CD4-positive, CD25-positive, alpha-beta regulatory T cell (primary cell): ENCODE measurements around the gene TNK2. TPM values are rescaled to one million over a fixed set of nuclear protein-coding genes. Genes with fewer than 3 reads are reported as not detected.
"Not testable (repeated sequence)": the region's sequence is repeated elsewhere in the genome, so short reads cannot be mapped to it uniquely, and the experiment has no call there.

Experiments used
- ATAC-seq, 2 donors: fragments of 150-1000 bp; cut with Tn5 transposase; one replicate each; pipeline ENCODE4 v1.10.0; 2021; ENCODE audit warnings: low read depth in 2 of 2, moderate number of reproducible peaks in 2 of 2, moderate library complexity in 1 of 2
- DNase-seq, 3 donors: peaks; one replicate each; pipeline versions ENCODE4 v3.0.0 to v3.0.0-alpha.2; 2012 to 2022; ENCODE audit warnings: mixed read lengths in 1 of 3
- H3K27ac ChIP-seq: one replicate; pipeline ENCODE4 v1.7.0; 2013; ENCODE audit warnings: mild to moderate bottlenecking, low read length; ENCODE audit not compliant: insufficient read depth, poor library complexity, severe bottlenecking
- H3K27me3 ChIP-seq: one replicate; pipeline ENCODE4 v1.7.0; 2013; ENCODE audit warnings: low read length; ENCODE audit not compliant: control insufficient read depth, insufficient read depth
- H3K36me3 ChIP-seq: one replicate; pipeline ENCODE4 v1.7.0; 2013; ENCODE audit warnings: mild to moderate bottlenecking, low read length, moderate library complexity; ENCODE audit not compliant: control insufficient read depth, insufficient read depth
- H3K4me1 ChIP-seq: 2 replicates; pipeline ENCODE4 v1.7.0; 2013; ENCODE audit warnings: mild to moderate bottlenecking, low read length; ENCODE audit not compliant: insufficient read depth, control insufficient read depth, poor library complexity, severe bottlenecking
- H3K4me3 ChIP-seq: one replicate; pipeline ENCODE4 v1.7.0; 2013; ENCODE audit warnings: low read depth, mild to moderate bottlenecking, low read length, moderate library complexity
- H3K9me3 ChIP-seq, 2 experiments: 1 replicate in 1 of 2; 2 replicates in 1 of 2; pipeline ENCODE4 v1.7.0; 2013; ENCODE audit warnings: low read length in 2 of 2, mild to moderate bottlenecking in 1 of 2, moderate library complexity in 1 of 2; ENCODE audit not compliant: control insufficient read depth in 2 of 2
- H3K27ac Mint-ChIP-seq, 3 donors: one replicate each; pipeline ENCODE4 v1.8.0; 2020 to 2022; ENCODE audit warnings: mild to moderate bottlenecking in 3 of 3, mixed read lengths in 3 of 3, moderate library complexity in 2 of 3
- H3K27me3 Mint-ChIP-seq: one replicate; pipeline ENCODE4 v1.8.0; 2022; ENCODE audit warnings: mild to moderate bottlenecking, mixed read lengths
- H3K36me3 Mint-ChIP-seq: one replicate; pipeline ENCODE4 v1.8.0; 2020; ENCODE audit warnings: mixed read lengths
- H3K4me1 Mint-ChIP-seq, 4 donors: one replicate each; pipeline ENCODE4 v1.8.0; 2020 to 2022; ENCODE audit warnings: mixed read lengths in 4 of 4, mild to moderate bottlenecking in 1 of 4
- H3K4me3 Mint-ChIP-seq, 4 donors: one replicate each; pipeline ENCODE4 v1.8.0; 2020 to 2022; ENCODE audit warnings: mild to moderate bottlenecking in 4 of 4, mixed read lengths in 4 of 4, moderate library complexity in 3 of 4
- H3K9me3 Mint-ChIP-seq, 7 donors: one replicate each; pipeline ENCODE4 v1.8.0; 2020 to 2022; ENCODE audit warnings: mixed read lengths in 7 of 7, mild to moderate bottlenecking in 3 of 7, moderate library complexity in 2 of 7
- polyA plus RNA-seq, 4 donors: library from polyadenylated mRNA; unstranded; fragments of 300-500 nt; fragmentation: Illumina TruSeq; gene quantifications; one replicate each; pipeline ENCODE4 v1.2.3, GENCODE V29; 2021
- total RNA-seq: library from RNA; stranded (reverse); gene quantifications from one replicate; pipeline ENCODE4 v1.2.3, GENCODE V29; 2022

The TNK2 gene
- total RNA-seq: 139 TPM
- 1 to 10 TPM in 3 of 4 donors, under 1 TPM in 1; 0.93 to 2.5 (median 1.7) TPM for polyA plus RNA-seq

DNA sequence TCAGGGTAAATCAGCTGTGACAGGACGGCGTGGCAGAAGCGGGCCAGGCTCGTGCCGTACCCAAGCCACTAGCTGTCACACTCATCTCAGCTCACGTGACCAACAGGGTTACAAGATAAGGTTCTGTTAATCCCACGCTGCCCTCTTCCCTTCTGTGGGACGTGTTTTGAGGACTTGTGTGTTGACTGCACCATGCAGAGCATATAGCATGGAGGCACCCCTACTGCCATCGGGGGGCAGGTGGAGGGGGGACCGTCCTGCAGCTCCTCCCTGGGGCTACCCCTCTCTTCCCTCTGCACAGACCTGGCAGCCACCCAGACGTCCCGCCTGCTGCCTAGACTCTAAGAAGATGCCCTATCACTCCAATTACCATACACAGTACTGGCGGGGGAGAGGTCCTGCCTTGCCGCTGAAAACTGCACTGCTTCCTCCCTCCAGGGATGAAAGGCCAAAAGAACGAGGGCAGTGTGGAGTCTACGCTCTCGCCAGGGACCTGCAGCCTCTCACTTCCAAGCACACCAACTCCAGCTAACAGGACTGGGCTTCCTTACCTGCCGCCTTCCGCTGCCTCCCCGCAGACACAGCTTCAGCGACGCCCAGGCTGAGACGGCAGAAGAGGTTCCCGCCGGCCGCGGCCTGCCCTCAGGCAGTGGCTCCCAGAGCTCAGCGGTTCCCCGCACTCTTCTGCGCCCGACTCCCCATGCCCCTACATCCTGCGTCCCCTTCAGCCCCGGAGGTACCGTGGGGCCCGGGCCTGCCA is at the start of gene TNK2:
Gene TNK2, minus strand, starts transcription at position 618 of the 760 bp plus-strand sequence. CDS start 19,963 bp downstream, outside the sequence.
- no peaks in the 10 kb centered on the region for H3K27me3 ChIP-seq
- no peaks in the 10 kb centered on the region for H3K27me3 Mint-ChIP-seq
- H3K9me3 Mint-ChIP-seq: no peaks in the 10 kb centered on the region
- peak within 1 kb of the TSS; percentile 95 for H3K27ac ChIP-seq
- peaks cover 4% of the 10 kb centered on the region for H3K36me3 Mint-ChIP-seq
- peak within 1 kb of the TSS; percentile 98 to 100 (median 99) for H3K27ac Mint-ChIP-seq
- no peaks in the 10 kb centered on the region for H3K36me3 ChIP-seq
- DNase-seq (peak; percentile 30 to 76 (median 55)), ATAC-seq (peak; percentile 31 to 32)
- H3K4me1 ChIP-seq: peaks cover 50% of the 10 kb centered on the region
- H3K4me3 ChIP-seq: peak within 1 kb of the TSS; percentile 85
- H3K4me3 Mint-ChIP-seq: peak within 1 kb of the TSS; percentile 96 to 98 (median 98)
- no peaks in the 10 kb centered on the region for H3K9me3 ChIP-seq
- H3K4me1 Mint-ChIP-seq: peaks cover 21 to 61% (median 37%) of the 10 kb centered on the region in 4 donors

DNA sequence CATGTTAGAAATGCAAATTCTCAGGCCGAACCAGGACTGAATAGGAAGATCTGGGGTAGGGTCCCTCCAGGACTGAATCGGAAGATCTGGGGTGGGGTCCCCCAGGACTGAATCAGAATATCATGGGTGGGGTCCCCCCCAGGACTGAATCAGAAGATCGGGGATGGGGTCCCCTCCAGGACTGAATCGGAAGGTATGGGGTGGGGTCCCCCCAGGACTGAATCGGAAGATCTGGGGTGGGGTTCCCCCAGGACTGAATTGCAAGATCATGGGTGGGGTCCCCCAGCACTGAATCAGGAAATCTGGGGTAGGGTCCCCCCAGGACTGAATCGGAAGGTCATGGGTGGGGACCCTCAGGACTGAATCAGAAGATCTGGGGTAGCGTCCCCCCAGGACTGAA is 48.2 kb upstream of the TNK2 start:
- H3K27ac Mint-ChIP-seq: no peak overlapping the region
- ATAC-seq: no peak
- H3K27me3 ChIP-seq: no peaks in the 10 kb centered on the region
- H3K4me1 Mint-ChIP-seq: peaks cover 0 to 16% (median 6%) of the 10 kb centered on the region in 4 donors
- no peaks in the 10 kb centered on the region for H3K9me3 Mint-ChIP-seq
- no peak overlapping the region for H3K4me3 ChIP-seq
- no peak overlapping the region for H3K27ac ChIP-seq
- H3K36me3 Mint-ChIP-seq: peaks cover 7% of the 10 kb centered on the region
- no peaks in the 10 kb centered on the region for H3K27me3 Mint-ChIP-seq
- no peaks in the 10 kb centered on the region for H3K9me3 ChIP-seq
- peak overlapping the region in 1 of 4 donors; percentile 63 for H3K4me3 Mint-ChIP-seq
- no peak for DNase-seq
- peaks cover 4% of the 10 kb centered on the region for H3K36me3 ChIP-seq
- no peaks in the 10 kb centered on the region for H3K4me1 ChIP-seq

DNA sequence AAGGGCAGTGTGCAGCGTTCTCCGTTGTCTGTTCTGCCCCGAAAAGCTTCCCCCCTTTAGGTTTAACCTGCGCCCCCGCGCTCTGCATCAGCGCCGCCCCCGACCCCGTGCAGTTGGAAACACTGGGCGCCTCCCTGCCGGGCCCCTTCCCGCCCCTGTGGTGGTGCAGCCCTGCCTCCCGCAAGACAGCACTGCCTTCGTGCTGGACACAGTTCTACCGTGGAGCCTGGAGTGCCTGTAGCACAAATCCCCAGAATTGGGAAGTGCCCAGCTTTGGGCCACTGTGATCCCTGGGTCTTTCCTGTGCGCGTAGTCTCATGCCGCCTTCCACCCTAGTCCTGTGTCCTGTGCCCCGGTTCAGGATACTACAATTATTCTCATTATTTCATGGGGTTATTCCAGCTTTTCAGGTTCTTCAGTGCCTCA is 47.1 kb upstream of the TNK2 start:
- H3K36me3 Mint-ChIP-seq: not testable (repeated sequence)

DNA sequence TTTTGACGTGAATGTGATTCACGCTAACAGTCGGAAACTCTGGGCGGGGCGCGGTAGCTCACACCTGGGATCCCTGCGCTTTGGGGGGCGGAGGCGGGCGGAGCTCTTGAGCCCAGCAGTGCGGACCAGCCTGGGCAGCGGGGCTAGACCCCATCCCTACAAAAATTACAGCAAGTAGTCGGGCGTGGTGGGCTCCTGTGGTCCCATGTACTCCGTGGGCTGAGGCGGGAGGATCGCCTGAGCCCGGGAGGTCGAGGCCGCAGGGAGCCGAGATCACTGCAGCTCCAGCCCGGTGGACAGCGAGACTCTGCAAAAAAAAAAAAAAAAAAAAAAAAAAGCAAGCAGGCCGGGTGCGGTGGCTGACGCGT is 46.4 kb upstream of the TNK2 start:
- H3K4me1 ChIP-seq, H3K9me3 ChIP-seq, H3K4me3 ChIP-seq, H3K27ac ChIP-seq, H3K27me3 Mint-ChIP-seq, H3K36me3 ChIP-seq, H3K9me3 Mint-ChIP-seq, H3K36me3 Mint-ChIP-seq, DNase-seq, H3K27me3 ChIP-seq: not testable (repeated sequence)
- peak overlapping the region in 2 of 3 donors; percentile 42 to 71 for H3K27ac Mint-ChIP-seq
- peaks cover 0 to 29% (median 10%) of the 10 kb centered on the region in 4 donors for H3K4me1 Mint-ChIP-seq
- peak; percentile 40 for ATAC-seq
- H3K4me3 Mint-ChIP-seq: peak overlapping the region; percentile 76 to 86 (median 80)

More for the DNA sequence above, 47.1 kb upstream of the TNK2 start:
- Mint-ChIP-seq H3K27ac (peak overlapping the region; percentile 69 to 89 (median 72)), H3K4me3 (peak overlapping the region; percentile 77 to 88 (median 82)), H3K4me1 (peaks cover 0 to 24% (median 10%) of the 10 kb centered on the region in 4 donors)
- not testable (repeated sequence) for H3K27me3 Mint-ChIP-seq, H3K4me1 ChIP-seq, H3K9me3 ChIP-seq, ATAC-seq, H3K27ac ChIP-seq, H3K4me3 ChIP-seq, H3K36me3 ChIP-seq, H3K9me3 Mint-ChIP-seq, H3K27me3 ChIP-seq
- DNase-seq: peak in 1 of 3 donors; percentile 39

DNA sequence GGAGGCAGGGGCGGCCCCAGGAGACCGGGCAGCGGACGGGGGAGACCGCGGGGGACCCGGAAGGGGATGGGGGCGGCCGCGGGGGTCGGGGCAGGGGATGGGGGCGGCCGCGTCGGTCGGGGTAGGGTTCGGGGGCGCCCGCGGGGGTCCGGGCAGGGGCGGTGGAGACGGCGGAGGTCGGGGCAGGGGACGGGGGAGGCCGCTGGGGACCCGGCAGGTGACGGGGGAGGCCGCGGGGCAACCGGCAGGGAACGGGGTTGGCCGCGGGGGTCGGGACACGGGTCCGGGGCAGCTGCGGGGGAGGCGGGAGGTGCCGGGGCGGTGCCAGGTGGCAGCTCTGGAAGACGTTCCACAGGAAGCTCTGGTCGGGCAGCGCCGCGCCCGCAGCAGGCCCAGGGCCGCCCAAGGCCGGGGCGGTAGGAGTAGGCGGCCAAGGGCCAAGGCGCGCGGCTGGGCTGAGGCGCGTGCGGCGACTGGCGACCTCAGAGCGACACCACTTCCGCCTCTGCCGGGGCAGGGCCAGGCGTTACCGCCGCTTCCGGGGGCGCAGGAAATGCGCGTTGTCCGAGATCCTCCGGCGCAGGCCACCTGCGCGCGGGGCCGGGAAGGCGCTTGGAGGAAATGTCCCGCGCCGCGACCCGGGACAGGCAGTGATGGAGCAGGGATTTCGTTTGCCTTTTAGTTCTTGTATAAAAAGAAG is 45.9 kb upstream of the TNK2 start:
- H3K27me3 ChIP-seq, H3K36me3 ChIP-seq, H3K27me3 Mint-ChIP-seq, H3K9me3 ChIP-seq, H3K4me3 ChIP-seq, H3K36me3 Mint-ChIP-seq, H3K4me1 ChIP-seq, H3K9me3 Mint-ChIP-seq, H3K27ac ChIP-seq: not testable (repeated sequence)
- peak; percentile 91 to 95 for ATAC-seq
- H3K4me1 Mint-ChIP-seq: peaks cover 0 to 29% (median 10%) of the 10 kb centered on the region in 4 donors
- H3K27ac Mint-ChIP-seq: peak overlapping the region in 1 of 3 donors; percentile 71
- DNase-seq: peak; percentile 61 to 82 (median 67)
- peak overlapping the region; percentile 76 to 86 (median 80) for H3K4me3 Mint-ChIP-seq

DNA sequence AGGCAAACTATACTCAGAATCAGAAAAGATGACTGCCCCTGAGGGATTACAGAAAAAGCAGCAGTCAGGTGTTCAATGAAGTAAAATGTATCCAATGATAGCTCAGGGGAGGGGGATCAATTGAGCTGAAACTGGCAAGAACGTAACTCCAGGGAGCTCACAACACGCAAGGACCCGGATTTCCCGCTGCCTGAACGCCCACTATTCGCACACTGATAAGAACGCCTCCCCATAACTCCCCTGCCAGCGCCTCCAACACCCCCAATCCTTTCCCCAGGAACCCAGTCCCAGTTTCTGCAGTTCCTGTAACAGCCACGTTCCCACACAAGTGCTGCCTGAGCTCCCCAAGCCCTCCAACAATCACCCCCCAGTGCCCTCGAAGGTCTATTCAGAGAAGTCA is 44.2 kb upstream of the TNK2 start:
- H3K27me3 Mint-ChIP-seq, H3K27ac ChIP-seq, ATAC-seq, DNase-seq, H3K4me1 ChIP-seq, H3K9me3 Mint-ChIP-seq, H3K27me3 ChIP-seq, H3K36me3 Mint-ChIP-seq, H3K4me3 ChIP-seq, H3K9me3 ChIP-seq, H3K36me3 ChIP-seq, H3K27ac Mint-ChIP-seq: not testable (repeated sequence)
- Mint-ChIP-seq H3K4me3 (peak overlapping the region in 2 of 4 donors; percentile 41 to 50), H3K4me1 (peaks cover 0 to 26% (median 10%) of the 10 kb centered on the region in 4 donors)

DNA sequence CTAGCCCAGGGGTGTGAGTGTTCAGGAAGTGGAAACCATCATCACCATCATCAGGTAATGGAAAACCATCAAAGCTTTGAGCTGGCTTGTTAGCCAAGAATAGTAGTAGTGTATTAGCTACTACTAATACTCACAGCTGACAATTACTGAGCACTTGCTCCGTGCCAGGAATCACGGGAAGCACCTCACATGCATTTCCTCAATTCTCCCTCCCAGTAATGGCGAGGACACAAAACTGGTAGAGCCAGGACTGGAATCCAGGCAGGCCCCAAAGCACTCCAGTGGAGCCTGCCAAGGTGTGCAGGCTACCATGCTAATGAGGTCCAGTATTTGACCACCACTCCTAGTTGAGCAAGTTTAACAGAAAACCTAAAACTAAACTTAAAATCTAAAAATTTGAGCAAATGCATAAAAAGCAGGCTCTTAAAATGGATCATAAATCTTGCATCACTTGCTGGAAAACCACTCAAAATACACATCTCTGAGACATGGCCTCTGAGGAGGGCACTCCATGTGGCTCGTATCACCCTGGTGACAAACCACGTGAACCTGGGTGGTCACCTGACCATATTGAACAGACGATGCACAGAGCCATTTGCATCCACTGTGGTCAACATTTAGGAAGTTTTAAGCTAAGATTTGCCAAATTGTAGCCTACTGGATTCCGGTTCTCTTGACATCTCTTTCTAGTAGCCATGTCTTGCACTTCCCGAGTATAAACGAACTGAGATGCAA is 43.3 kb upstream of the TNK2 start:
- H3K36me3 ChIP-seq, H3K4me3 ChIP-seq, H3K9me3 ChIP-seq, H3K27me3 Mint-ChIP-seq, H3K27me3 ChIP-seq, DNase-seq, H3K36me3 Mint-ChIP-seq, H3K9me3 Mint-ChIP-seq, ATAC-seq, H3K4me1 ChIP-seq, H3K27ac ChIP-seq: not testable (repeated sequence)
- peaks cover 0 to 26% (median 10%) of the 10 kb centered on the region in 4 donors for H3K4me1 Mint-ChIP-seq
- H3K4me3 Mint-ChIP-seq: peak overlapping the region in 1 of 4 donors; percentile 10
- peak overlapping the region in 1 of 3 donors; percentile 18 for H3K27ac Mint-ChIP-seq
